K562 (cell line): Measurements from ENCODE around the gene IFI16. TPM values are rescaled to one million over a fixed set of nuclear protein-coding genes. Genes with fewer than 3 reads are reported as not detected.
"Not testable (repeated sequence)": the region's sequence is repeated elsewhere in the genome, so short reads cannot be mapped to it uniquely, and the experiment has no call there.

Source experiments
- ATAC-seq: fragments of 200-7000 bp; cut with Tn5 transposase; 3 replicates; pipeline ENCODE4 v1.9.1; 2020; ENCODE audit warnings: moderate library complexity
- BruUV-seq: library from RNA; stranded (reverse); fragments of 400-500 nt; replicated peaks from 2 replicates; lab custom pipeline; 2021; lab: Mats Ljungman, UMichigan
- CTCF ChIA-PET: fragments of 300-600 bp; formaldehyde crosslinking; extraction: SDS; loops from one replicate; lab custom pipeline; 2021; ENCODE audit warnings: low intra/inter-chr PET ratio; lab: Yijun Ruan, JAX
- POLR2A ChIA-PET: fragments of 300-600, 350-650 bp; sonication (Branson Sonifier 250); formaldehyde crosslinking; extraction: SDS; loops from one replicate; lab custom pipeline; 2021; ENCODE audit warnings: antibody characterized with exemption, inconsistent platforms; lab: Yijun Ruan, JAX
- DNase-seq, 4 experiments: peaks; one replicate each; pipeline versions ENCODE4 v3.0.0 to v3.0.0-alpha.2; 2011 to 2018; ENCODE audit warnings: low spot score in 3 of 4, mixed read lengths in 3 of 4; ENCODE audit errors: extremely low read depth in 1 of 4
- FAIRE-seq: peaks from 2 replicates; lab custom pipeline; 2011; peaks lifted over from hg19 to GRCh38; lab: Jason Lieb, UNC
- H2AFZ ChIP-seq: 2 replicates; pipeline ENCODE4 v1.6.0; 2011; ENCODE audit warnings: low read depth, low read length, control low read depth, inconsistent platforms
- H3K27ac ChIP-seq: fragments of 200-600 bp; 3 replicates; pipeline ENCODE4 v1.8.0; 2011; ENCODE audit warnings: low read depth, mild to moderate bottlenecking, control low read depth, inconsistent platforms, low read length, moderate library complexity, mixed read lengths; ENCODE audit errors: extremely low read depth
- H3K27me3 ChIP-seq, 2 experiments: fragments of 300-600 bp in 1 of 2; 2 replicates in 1 of 2; 3 replicates in 1 of 2; pipeline versions ENCODE4 v1.6.0 to v1.8.0; 2011; ENCODE audit warnings: inconsistent platforms in 2 of 2, low read length in 2 of 2, mild to moderate bottlenecking in 1 of 2, mixed read lengths in 1 of 2, moderate library complexity in 1 of 2; ENCODE audit not compliant: control insufficient read depth in 2 of 2, insufficient read depth in 2 of 2
- H3K36me3 ChIP-seq: fragments of 300-600 bp; 3 replicates; pipeline ENCODE4 v1.8.0; 2011; ENCODE audit warnings: mild to moderate bottlenecking, low read length, inconsistent platforms; ENCODE audit not compliant: control insufficient read depth, insufficient read depth
- H3K4me1 ChIP-seq, 2 experiments: fragments of 200-600 bp in 1 of 2; replicated peaks in 1 of 2; 2 replicates in 1 of 2; 3 replicates in 1 of 2; pipeline versions ENCODE4 v1.5.1 to v1.8.0; 2011; ENCODE audit warnings: inconsistent platforms in 2 of 2, low read length in 2 of 2, mild to moderate bottlenecking in 1 of 2, mixed read lengths in 1 of 2, moderate library complexity in 1 of 2; ENCODE audit not compliant: control insufficient read depth in 2 of 2, insufficient read depth in 2 of 2
- H3K4me2 ChIP-seq: 2 replicates; pipeline ENCODE4 v1.6.1; 2011; ENCODE audit warnings: low read length, control low read depth, inconsistent platforms, mixed read lengths; ENCODE audit not compliant: insufficient read depth
- H3K4me3 ChIP-seq: fragments of 200-600 bp; sonication (generic), shearing (Covaris generic); 2 replicates; pipeline ENCODE4 v1.5.1; 2016; ENCODE audit warnings: control low read depth, inconsistent platforms
- H3K79me2 ChIP-seq: fragments of 200-600 bp; 3 replicates; pipeline ENCODE4 v1.8.0; 2011; ENCODE audit warnings: low read length, inconsistent platforms; ENCODE audit not compliant: control insufficient read depth, insufficient read depth
- H3K9ac ChIP-seq, 2 experiments: 2 replicates each; pipeline versions ENCODE4 v1.6.0 to v1.6.1; 2011; ENCODE audit warnings: low read depth in 2 of 2, low read length in 2 of 2, control low read depth in 1 of 2, inconsistent platforms in 1 of 2, mild to moderate bottlenecking in 1 of 2, mixed read lengths in 1 of 2; ENCODE audit not compliant: insufficient read depth in 1 of 2
- H3K9me1 ChIP-seq: one replicate; pipeline ENCODE4 v1.6.0; 2011; ENCODE audit warnings: inconsistent platforms, mild to moderate bottlenecking, low read length, moderate library complexity; ENCODE audit not compliant: control insufficient read depth, insufficient read depth
- H3K9me3 ChIP-seq: replicated peaks from 2 replicates; pipeline ENCODE4 v1.5.1; 2011; ENCODE audit warnings: low read depth, low read length, inconsistent platforms; ENCODE audit not compliant: control insufficient read depth, insufficient read depth
- H4K20me1 ChIP-seq: replicated peaks from 2 replicates; pipeline ENCODE4 v1.6.1; 2011; ENCODE audit warnings: low read length, inconsistent platforms, mixed read lengths; ENCODE audit not compliant: control insufficient read depth, insufficient read depth
- GABPA ChIP-seq: fragments of 200-800 bp; sonication (Bioruptor generic); conservative IDR thresholded peaks from 2 replicates; pipeline ENCODE4 v1.6.1; 2016; ENCODE audit warnings: low read depth, missing genetic modification characterization, missing compliant biosample characterization
- MEIS2 ChIP-seq: fragments of 450-650 bp; IDR thresholded peaks from 2 replicates; pipeline ENCODE4 v1.6.1; 2014; ENCODE audit warnings: mild to moderate bottlenecking; ENCODE audit not compliant: partially characterized antibody
- PBX2 ChIP-seq, 2 experiments: IDR thresholded peaks in 1 of 2; conservative IDR thresholded peaks in 1 of 2; 2 replicates each; pipeline ENCODE4 v1.6.1; 2016; ENCODE audit warnings: low read depth in 2 of 2, mild to moderate bottlenecking in 1 of 2, missing compliant biosample characterization in 1 of 2, missing genetic modification characterization in 1 of 2, moderate library complexity in 1 of 2
- ZNF395 ChIP-seq: fragments of 200-800 bp; sonication (Bioruptor generic); IDR thresholded peaks from 2 replicates; pipeline ENCODE4 v1.6.1; 2017; ENCODE audit warnings: missing genetic modification characterization, missing compliant biosample characterization
- WGBS: fragments of 100-300 bp; shearing (Covaris generic); methylation state at CpG from one replicate; pipeline ENCODE4 v1.1.6; 2016; ENCODE audit warnings: low coverage, mixed read lengths; ENCODE audit not compliant: insufficient coverage; ENCODE audit errors: missing lambda C conversion rate; 5-methylcytosine and 5-hydroxymethylcytosine counted together
- in situ Hi-C: fragments of 300-500 bp; cut with MboI; formaldehyde crosslinking; loops from 4 replicates; pipeline ENCODE4 v1.15.0; 2018; ENCODE audit warnings: inconsistent platforms, mixed read lengths
- intact Hi-C: fragments of 100-400 bp; cut with micrococcal nuclease; formaldehyde crosslinking; loops from 2 replicates; pipeline ENCODE4 v1.14.2; 2022
- polyA plus RNA-seq, 8 experiments: library from polyadenylated mRNA; depleted of rRNA in 4 of 8; stranded (reverse) in 5 of 8; unstranded in 3 of 8; fragments of >200 nt; fragmentation: Nextera tagmentation in 2 of 8; fragmentation: Illumina TruSeq in 1 of 8; extraction: Ambion mirVana in 2 of 8; extraction: Trizol in 1 of 8; gene quantifications; 2 replicates each; pipeline versions ENCODE4 v1.2.1 to v1.2.3, GENCODE V29; 2011 to 2014; ENCODE audit warnings: inconsistent platforms in 1 of 8, missing spikeins in 1 of 8
- total RNA-seq, 7 experiments: library from RNA; depleted of rRNA in 6 of 7; stranded (reverse); fragments of >200 nt in 6 of 7; fragmentation: Illumina TruSeq in 2 of 7; extraction: Trizol in 2 of 7; gene quantifications; 2 replicates each; pipeline versions ENCODE4 v1.2.1 to v1.2.3, GENCODE V29; 2011 to 2021; ENCODE audit warnings: low replicate concordance in 1 of 7

Gene IFI16
- total and polyA plus RNA-seq, 9 of the 15 experiments (the other 6 are each of a cell fraction or from before 2014, with no cell fraction given): 0.70 to 2.8 (median 1.6) TPM

GRCh38 chr1:159006210-159006807 lies 3.4 kb upstream of the IFI16 start:
- intact Hi-C loops; H3K4me1 ChIP-seq; POLR2A ChIA-PET; H3K4me2 ChIP-seq; H3K27ac ChIP-seq; DNase-seq; CTCF ChIA-PET; H4K20me1 ChIP-seq; H3K36me3 ChIP-seq; ATAC-seq; H3K9me1 ChIP-seq; H3K4me3 ChIP-seq; H3K79me2 ChIP-seq; FAIRE-seq; H3K9me3 ChIP-seq; BruUV-seq; H2AFZ ChIP-seq; H3K27me3 ChIP-seq; H3K9ac ChIP-seq; TF ChIP-seq PBX2 (CRISPR knock-in tag; IDR thresholded peaks at IDR 0.05; ENCODE audit: low read depth): not testable (repeated sequence)
- in situ Hi-C loops: loop anchor here (10.0 kb wide), 1 partner anchor 342 kb away; no protein-coding TSS in a partner anchor
- WGBS: 5% methylated on average over 11 of the region's 11 CpGs
- TF ChIP-seq PBX2 (tag; conservative IDR thresholded peaks at IDR 0.05; ENCODE audit: low read depth): peak; percentile 55
- peak; percentile 2; the same call in 1 of the 2 replicates for TF ChIP-seq ZNF395 (CRISPR knock-in tag)
- TF ChIP-seq MEIS2: peak; percentile 57
- TF ChIP-seq GABPA (tag): 0 out of 2 replicates have a peak, but pooled peaks have one; percentile 2
